HepG2 (cell line): ENCODE measurements around the gene PAM16. TPM values are rescaled to one million over a fixed set of nuclear protein-coding genes. Genes with fewer than 3 reads are reported as not detected.

Experiments used
- ARID5B ChIP-seq: IDR thresholded peaks from 2 replicates; pipeline ENCODE4 v1.4.0; 2020; ENCODE audit warnings: mild to moderate bottlenecking, missing genetic modification reagents
- ARNT2 ChIP-seq: sonication (generic); formaldehyde crosslinking; IDR thresholded peaks from 2 replicates; pipeline ENCODE4 v1.8.0; 2022; ENCODE audit warnings: mild to moderate bottlenecking, low read depth, missing genetic modification reagents, moderate library complexity
- CHD4 ChIP-seq: fragments of 200-600 bp; sonication (generic); IDR thresholded peaks from 2 replicates; pipeline ENCODE4 v1.7.0; 2017; ENCODE audit warnings: mild to moderate bottlenecking, low read length, borderline replicate concordance
- EED ChIP-seq: sonication (generic); formaldehyde crosslinking; IDR thresholded peaks from 2 replicates; pipeline ENCODE4 v1.5.0; 2020; ENCODE audit warnings: mild to moderate bottlenecking, missing genetic modification reagents
- MED8 ChIP-seq: sonication (generic); formaldehyde crosslinking; IDR thresholded peaks from 2 replicates; pipeline ENCODE4 v1.8.1; 2023; ENCODE audit warnings: mild to moderate bottlenecking, missing genetic modification reagents; ENCODE audit not compliant: insufficient replicate concordance
- NR2C2 ChIP-seq: sonication (generic); formaldehyde crosslinking; IDR thresholded peaks from 2 replicates; pipeline ENCODE4 v1.4.0; 2020; ENCODE audit warnings: missing genetic modification reagents, mild to moderate bottlenecking, moderate library complexity, borderline replicate concordance
- SMAD1 ChIP-seq: sonication (generic); formaldehyde crosslinking; IDR thresholded peaks from 2 replicates; pipeline ENCODE4 v1.4.0; 2020; ENCODE audit warnings: missing genetic modification reagents, low read depth, mild to moderate bottlenecking, borderline replicate concordance
- ZBTB4 ChIP-seq: sonication (generic); formaldehyde crosslinking; IDR thresholded peaks from 2 replicates; pipeline ENCODE4 v1.4.0; 2020; ENCODE audit warnings: missing genetic modification reagents, mild to moderate bottlenecking, borderline replicate concordance
- ZBTB44 ChIP-seq: sonication (generic); formaldehyde crosslinking; IDR thresholded peaks from 2 replicates; pipeline ENCODE4 v1.4.0; 2020; ENCODE audit warnings: missing genetic modification reagents
- ZNF160 ChIP-seq: sonication (generic); formaldehyde crosslinking; IDR thresholded peaks from 2 replicates; pipeline ENCODE4 v1.8.0; 2022; ENCODE audit warnings: mild to moderate bottlenecking, inconsistent platforms, missing genetic modification reagents
- ZNF253 ChIP-seq: sonication (generic); formaldehyde crosslinking; IDR thresholded peaks from 2 replicates; pipeline ENCODE4 v1.8.0; 2022; ENCODE audit warnings: mild to moderate bottlenecking, missing genetic modification reagents, borderline replicate concordance
- ZNF326 ChIP-seq: sonication (generic); formaldehyde crosslinking; IDR thresholded peaks from 2 replicates; pipeline ENCODE4 v1.4.0; 2020; ENCODE audit warnings: missing genetic modification reagents, borderline replicate concordance
- ZNF430 ChIP-seq: sonication (generic); formaldehyde crosslinking; IDR thresholded peaks from 2 replicates; pipeline ENCODE4 v1.9.0; 2021; ENCODE audit warnings: mild to moderate bottlenecking, missing genetic modification reagents
- ZNF543 ChIP-seq: sonication (generic); formaldehyde crosslinking; IDR thresholded peaks from 2 replicates; pipeline ENCODE4 v1.4.0; 2020; ENCODE audit warnings: mild to moderate bottlenecking, missing genetic modification reagents
- ZNF709 ChIP-seq: sonication (generic); formaldehyde crosslinking; IDR thresholded peaks from 2 replicates; pipeline ENCODE4 v1.5.0; 2020; ENCODE audit warnings: mild to moderate bottlenecking, missing genetic modification reagents
- ZZZ3 ChIP-seq: sonication (generic); formaldehyde crosslinking; IDR thresholded peaks from 2 replicates; pipeline ENCODE4 v1.4.0; 2020; ENCODE audit warnings: missing genetic modification reagents, mild to moderate bottlenecking, borderline replicate concordance
- polyA plus RNA-seq, 8 experiments: library from polyadenylated mRNA; depleted of rRNA in 3 of 8; stranded (reverse) in 7 of 8; unstranded in 1 of 8; fragments of >200 nt; fragmentation: Illumina TruSeq in 4 of 8; extraction: Trizol in 4 of 8; gene quantifications; 2 replicates each; pipeline versions ENCODE4 v1.2.1 to v1.2.3, GENCODE V29; 2011 to 2016; ENCODE audit warnings: low read depth in 4 of 8, missing spikeins in 1 of 8, mixed read lengths in 1 of 8; ENCODE audit not compliant: insufficient read depth in 1 of 8
- total RNA-seq, 5 experiments: library from RNA; depleted of rRNA; stranded (reverse); fragments of >200 nt; fragmentation: Illumina TruSeq; extraction: Trizol; gene quantifications; 2 replicates each; pipeline ENCODE4 v1.2.3, GENCODE V29; 2016; ENCODE audit warnings: low read depth in 1 of 5

Gene PAM16
- total and polyA plus RNA-seq, 2 of the 13 experiments (the other 11 are each of a cell fraction or from before 2014, with no cell fraction given) = 51.5 to 51.8 TPM

GRCh38 chr16:4328046-4328781 lies 22.9 kb downstream of the PAM16 start (continued):
- TF ChIP-seq ARID5B (CRISPR knock-in tag) = peak; percentile 64; the same call in 1 of the 2 replicates
- TF ChIP-seq ZNF160 (CRISPR knock-in tag) = 0 out of 2 replicates have a peak, but pooled peaks have one; percentile 40
- no peak for TF ChIP-seq ZNF709 (CRISPR knock-in tag)
- TF ChIP-seq SMAD1 (CRISPR knock-in tag) = no peak; the same call in 1 of the 2 replicates
- no peak for TF ChIP-seq CHD4
- peak; percentile 79; the same call in 1 of the 2 replicates for TF ChIP-seq ZBTB4 (CRISPR knock-in tag)
- peak; percentile 47; the same call in 1 of the 2 replicates for TF ChIP-seq ZNF430 (CRISPR knock-in tag)
- no peak for TF ChIP-seq EED (CRISPR knock-in tag)
- peak; percentile 68 for TF ChIP-seq NR2C2 (CRISPR knock-in tag)
- no peak for TF ChIP-seq ZZZ3 (CRISPR knock-in tag)
- no peak for TF ChIP-seq ZNF326 (CRISPR knock-in tag)
- no peak for TF ChIP-seq ZNF253
- no peak for TF ChIP-seq ZBTB44 (CRISPR knock-in tag)
- peak; percentile 85 for TF ChIP-seq ARNT2
- TF ChIP-seq ZNF543 = no peak
- TF ChIP-seq MED8 (CRISPR knock-in tag) = no peak
